Measurements from ENCODE around the gene CNOT11. TPM values are rescaled to one million over a fixed set of nuclear protein-coding genes. Genes with fewer than 3 reads are reported as not detected.

CNOT11 gene
- total and polyA plus RNA-seq, 2 of the 13 experiments (the other 11 are each of a cell fraction or from before 2014, with no cell fraction given), result 114 to 209 TPM

- no peak for TF ChIP-seq ZNF7 (CRISPR knock-in tag; IDR thresholded peaks at IDR 0.05)
- TF ChIP-seq HDAC1 (CRISPR knock-in tag; IDR thresholded peaks at IDR 0.05), result no peak
- no peak for TF ChIP-seq ZNF704 (CRISPR knock-in tag; IDR thresholded peaks at IDR 0.05; ENCODE audit: borderline replicate concordance)
- no peak for TF ChIP-seq TARDBP (CRISPR knock-in tag; IDR thresholded peaks at IDR 0.05)
- TF ChIP-seq ZFP41 (CRISPR knock-in tag; IDR thresholded peaks at IDR 0.05; ENCODE audit: borderline replicate concordance), result no peak
- TF ChIP-seq ZNF17 (CRISPR knock-in tag; IDR thresholded peaks at IDR 0.05), result no peak
- TF ChIP-seq ZNF609 (CRISPR knock-in tag; IDR thresholded peaks at IDR 0.05; ENCODE audit: borderline replicate concordance), result no peak
- no peak for TF ChIP-seq GLI4 (CRISPR knock-in tag; IDR thresholded peaks at IDR 0.05; ENCODE audit: borderline replicate concordance)
- TF ChIP-seq EP300 (IDR thresholded peaks at IDR 0.05; ENCODE audit: low read depth in 2 of 2, low read length in 2 of 2), result no peak
- no peak for TF ChIP-seq EP300 (CRISPR knock-in tag; IDR thresholded peaks at IDR 0.05; ENCODE audit: borderline replicate concordance)
- TF ChIP-seq CHCHD3 (CRISPR knock-in tag; IDR thresholded peaks at IDR 0.05), result no peak
- TF ChIP-seq U2AF2 (IDR thresholded peaks at IDR 0.05; ENCODE audit: low read depth, low read length), result no peak
- no peak for TF ChIP-seq MXD1 (CRISPR knock-in tag; IDR thresholded peaks at IDR 0.05)
- TF ChIP-seq MAX (IDR thresholded peaks at IDR 0.05), result no peak
- TF ChIP-seq POLR2A (IDR thresholded peaks at IDR 0.05; ENCODE audit: insufficient read depth in 1 of 2, low read depth in 2 of 2, low read length in 2 of 2), result no peak
- no peak for TF ChIP-seq ZNF343 (CRISPR knock-in tag; IDR thresholded peaks at IDR 0.05)
- TF ChIP-seq TIGD3 (CRISPR knock-in tag; IDR thresholded peaks at IDR 0.05; ENCODE audit: borderline replicate concordance), result no peak
- TF ChIP-seq TCF12 (IDR thresholded peaks at IDR 0.05), result no peak
- no peak for TF ChIP-seq TCF12 (CRISPR knock-in tag; IDR thresholded peaks at IDR 0.05)
These were observed 46.9 kb upstream of the CNOT11 start (continued) for GRCh38 chr2:101205521-101206479.

All from HepG2 (cell line).